Iris pigment epithelial cell (primary cell): Measurements from ENCODE around the gene MTMR2.

Experiments used
- DNase-seq: peaks from one replicate; pipeline ENCODE4 v3.0.0-alpha.2; 2011; ENCODE audit warnings: low read depth

Gene MTMR2

GRCh38 chr11:95923728-95924413 is at the start of gene MTMR2:
Gene MTMR2, minus strand, starts transcription at chr11:95924107. Its CDS starts 153 bp downstream, at chr11:95923954.
- peak; percentile 70 for DNase-seq

- DNase-seq, result no peak
Measured at GRCh38 chr11:95972060-95972459, 48.2 kb upstream of the MTMR2 start.

- DNase-seq, result no peak
Measured at GRCh38 chr11:95968585-95968984, 44.7 kb upstream of the MTMR2 start.

- no peak for DNase-seq
Measured at GRCh38 chr11:95964281-95964680, 40.4 kb upstream of the MTMR2 start.

- DNase-seq, result no peak
Measured at GRCh38 chr11:95961758-95962157, 37.9 kb upstream of the MTMR2 start.

GRCh38 chr11:95950905-95951304 is 27.0 kb upstream of the MTMR2 start:
- DNase-seq, result no peak

- DNase-seq, result no peak
Measured at GRCh38 chr11:95948637-95949036, 24.7 kb upstream of the MTMR2 start.

- no peak for DNase-seq
Measured at GRCh38 chr11:95944623-95945022, 20.7 kb upstream of the MTMR2 start.

GRCh38 chr11:95943546-95943945 is 19.6 kb upstream of the MTMR2 start:
- no peak for DNase-seq

- DNase-seq, result no peak
Measured at GRCh38 chr11:95939091-95939490, 15.2 kb upstream of the MTMR2 start.

- DNase-seq, result no peak
Measured at GRCh38 chr11:95937358-95937757, 13.5 kb upstream of the MTMR2 start.

GRCh38 chr11:95933594-95933993 is 9.7 kb upstream of the MTMR2 start:
- no peak for DNase-seq

- no peak for DNase-seq
Measured at GRCh38 chr11:95931916-95932315, 8.0 kb upstream of the MTMR2 start.

GRCh38 chr11:95930948-95931347 is 7.0 kb upstream of the MTMR2 start:
- DNase-seq, result no peak

GRCh38 chr11:95926726-95927125 is 2.8 kb upstream of the MTMR2 start:
- no peak for DNase-seq

GRCh38 chr11:95925011-95925410 is 1.1 kb upstream of the MTMR2 start:
- DNase-seq, result peak; percentile 66

GRCh38 chr11:95924414-95924760 is 480 bp upstream of the MTMR2 start:
- DNase-seq, result no peak

- no peak for DNase-seq
Measured at GRCh38 chr11:95923439-95923727, 524 bp downstream of the MTMR2 start.

- no peak for DNase-seq
Measured at GRCh38 chr11:95922536-95923438, 1.1 kb downstream of the MTMR2 start.

GRCh38 chr11:95922099-95922498 is 1.8 kb downstream of the MTMR2 start:
- no peak for DNase-seq

- DNase-seq, result peak; percentile 67
Measured at GRCh38 chr11:95920460-95921105, 3.3 kb downstream of the MTMR2 start.

- no peak for DNase-seq
Measured at GRCh38 chr11:95919514-95919913, 4.4 kb downstream of the MTMR2 start.

- DNase-seq, result no peak
Measured at GRCh38 chr11:95918720-95919119, 5.2 kb downstream of the MTMR2 start.
